Activated CD8-positive, alpha-beta T cell treated with anti-CD3 and anti-CD28 coated beads for 36 hours (primary cell): ENCODE measurements around the gene ACVR2A. TPM values are rescaled to one million over a fixed set of nuclear protein-coding genes. Genes with fewer than 3 reads are reported as not detected.

Experiments
- ATAC-seq: fragments of 200-7000 bp; cut with Tn5 transposase; one replicate; pipeline ENCODE4 v1.10.0; 2021; ENCODE audit warnings: mild to moderate bottlenecking, moderate library complexity
- CTCF ChIA-PET: fragments of 350-600 bp; sonication (Branson Sonifier 250); formaldehyde crosslinking; loops from one replicate; lab custom pipeline; 2021; ENCODE audit warnings: antibody characterized with exemption; lab: Charles Lee
- POLR2A ChIA-PET: fragments of 350-600 bp; sonication (Branson Sonifier 250); formaldehyde crosslinking; loops from one replicate; lab custom pipeline; 2021; ENCODE audit warnings: antibody characterized with exemption; lab: Charles Lee
- DNase-seq: peaks from one replicate; pipeline ENCODE4 v3.0.0-alpha.2; 2020
- H3K27ac Mint-ChIP-seq: one replicate; pipeline ENCODE4 v1.8.0; 2021; ENCODE audit warnings: mild to moderate bottlenecking, mixed read lengths
- H3K27me3 Mint-ChIP-seq: one replicate; pipeline ENCODE4 v1.8.0; 2021; ENCODE audit warnings: mixed read lengths
- H3K36me3 Mint-ChIP-seq: one replicate; pipeline ENCODE4 v1.8.0; 2021; ENCODE audit warnings: low read depth, mixed read lengths
- H3K4me1 Mint-ChIP-seq: one replicate; pipeline ENCODE4 v1.8.0; 2021; ENCODE audit warnings: low read depth, mixed read lengths
- H3K4me3 Mint-ChIP-seq: one replicate; pipeline ENCODE4 v1.8.0; 2021; ENCODE audit warnings: mild to moderate bottlenecking, moderate library complexity, mixed read lengths
- H3K9me3 Mint-ChIP-seq: one replicate; pipeline ENCODE4 v1.8.0; 2021; ENCODE audit warnings: mixed read lengths
- intact Hi-C: fragments of 100-400 bp; cut with micrococcal nuclease; formaldehyde crosslinking; loops from one replicate; pipeline ENCODE4 v1.10.0; 2022
- total RNA-seq, 2 experiments: library from RNA; stranded (reverse); gene quantifications; one replicate each; pipeline ENCODE4 v1.2.3, GENCODE V29; 2021
- TF ChIP-seq, protein P1 (sequence below): fragments of 200-600 bp; IDR thresholded peaks from one replicate; pipeline ENCODE4 v1.8.0; 2022; ENCODE audit warnings: antibody characterized with exemption, mild to moderate bottlenecking

The ACVR2A gene
- total RNA-seq, 2 experiments from 2014 or later: 0.63 to 1.2 TPM

DNA sequence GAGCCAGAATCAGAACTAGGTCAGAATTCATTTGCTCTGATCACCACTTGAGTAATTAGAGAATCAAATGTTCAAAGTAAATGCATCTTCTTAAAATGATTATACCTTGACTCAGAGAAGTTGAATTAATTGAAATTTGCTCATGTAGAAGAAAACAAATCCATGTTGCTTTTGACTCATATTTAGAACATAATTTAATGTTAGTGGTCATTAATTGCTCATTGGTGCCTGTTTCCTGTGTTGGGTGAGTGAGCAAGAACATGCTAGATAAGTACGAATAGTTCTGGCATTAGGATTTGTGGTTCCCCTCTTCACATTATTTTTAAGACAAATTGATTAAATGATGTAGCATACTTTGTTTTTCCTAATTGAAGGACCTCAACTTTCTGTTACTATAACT, 19.0 kb downstream of the ACVR2A start:
- TF ChIP-seq, protein P1, sequence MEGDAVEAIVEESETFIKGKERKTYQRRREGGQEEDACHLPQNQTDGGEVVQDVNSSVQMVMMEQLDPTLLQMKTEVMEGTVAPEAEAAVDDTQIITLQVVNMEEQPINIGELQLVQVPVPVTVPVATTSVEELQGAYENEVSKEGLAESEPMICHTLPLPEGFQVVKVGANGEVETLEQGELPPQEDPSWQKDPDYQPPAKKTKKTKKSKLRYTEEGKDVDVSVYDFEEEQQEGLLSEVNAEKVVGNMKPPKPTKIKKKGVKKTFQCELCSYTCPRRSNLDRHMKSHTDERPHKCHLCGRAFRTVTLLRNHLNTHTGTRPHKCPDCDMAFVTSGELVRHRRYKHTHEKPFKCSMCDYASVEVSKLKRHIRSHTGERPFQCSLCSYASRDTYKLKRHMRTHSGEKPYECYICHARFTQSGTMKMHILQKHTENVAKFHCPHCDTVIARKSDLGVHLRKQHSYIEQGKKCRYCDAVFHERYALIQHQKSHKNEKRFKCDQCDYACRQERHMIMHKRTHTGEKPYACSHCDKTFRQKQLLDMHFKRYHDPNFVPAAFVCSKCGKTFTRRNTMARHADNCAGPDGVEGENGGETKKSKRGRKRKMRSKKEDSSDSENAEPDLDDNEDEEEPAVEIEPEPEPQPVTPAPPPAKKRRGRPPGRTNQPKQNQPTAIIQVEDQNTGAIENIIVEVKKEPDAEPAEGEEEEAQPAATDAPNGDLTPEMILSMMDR: no peak
- ChIA-PET POLR2A (no interaction called here), CTCF (no interaction called here)
- Mint-ChIP-seq H3K27me3 (no peaks in the 10 kb centered on the region), H3K27ac (no peak overlapping the region), H3K4me3 (no peak overlapping the region), H3K4me1 (peaks cover 3% of the 10 kb centered on the region), H3K36me3 (no peaks in the 10 kb centered on the region), H3K9me3 (no peaks in the 10 kb centered on the region)
- DNase-seq (no peak), ATAC-seq (no peak)
- intact Hi-C loops: no loop called here

DNA sequence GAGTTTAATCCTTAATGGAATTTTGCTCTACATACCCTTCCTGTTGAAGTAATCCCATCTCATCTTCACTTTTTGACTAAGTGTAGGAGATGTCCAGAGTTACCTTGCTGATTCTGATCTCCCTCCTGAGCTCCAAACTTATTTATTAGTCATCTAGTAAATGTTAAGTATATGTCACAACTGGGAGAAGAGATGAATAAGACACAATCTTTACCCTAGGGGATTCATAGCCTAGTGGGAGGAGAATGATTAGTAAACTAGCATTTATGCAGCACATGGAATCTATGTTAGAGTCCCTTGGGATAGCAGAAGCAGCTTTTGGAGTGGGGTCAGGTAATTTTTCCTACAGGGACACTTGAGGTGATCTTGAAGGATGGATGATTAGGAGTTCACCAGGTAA, 20.7 kb downstream of the ACVR2A start:
- ATAC-seq (no peak), DNase-seq (no peak)
- intact Hi-C loops: no loop called here
- TF ChIP-seq, protein P1: no peak
- Mint-ChIP-seq H3K27ac (no peak overlapping the region), H3K4me1 (peaks cover 3% of the 10 kb centered on the region), H3K36me3 (no peaks in the 10 kb centered on the region), H3K4me3 (no peak overlapping the region), H3K9me3 (no peaks in the 10 kb centered on the region), H3K27me3 (no peaks in the 10 kb centered on the region)
- POLR2A ChIA-PET: no interaction called here
- CTCF ChIA-PET: no interaction called here

DNA sequence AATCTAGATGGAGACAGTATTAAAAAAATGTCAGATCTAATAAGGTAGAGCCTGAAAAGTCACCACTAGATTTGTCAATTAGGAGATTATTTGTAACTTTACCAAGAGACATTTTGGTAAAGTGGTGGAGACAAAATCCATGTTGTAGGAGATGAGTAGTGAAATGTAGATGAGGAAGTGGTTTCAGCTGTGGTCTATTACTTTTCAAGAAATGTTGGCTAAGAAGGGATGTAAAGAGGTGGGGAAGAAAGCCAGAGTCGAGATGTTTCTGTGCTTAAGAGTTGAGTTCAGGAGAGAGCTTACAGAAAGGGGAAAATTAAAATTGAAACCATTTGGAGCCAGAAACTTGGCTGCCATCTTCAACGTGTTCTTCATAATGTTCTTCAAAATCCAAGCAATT, 22.2 kb downstream of the ACVR2A start:
- intact Hi-C loops: no loop called here
- Mint-ChIP-seq H3K4me1 (peaks cover 3% of the 10 kb centered on the region), H3K36me3 (no peaks in the 10 kb centered on the region), H3K27ac (no peak overlapping the region), H3K27me3 (no peaks in the 10 kb centered on the region), H3K9me3 (no peaks in the 10 kb centered on the region), H3K4me3 (no peak overlapping the region)
- no peak for DNase-seq
- POLR2A ChIA-PET: interaction anchor here (1.1 kb wide), 1 partner anchor 22 kb away, joined by 3 read pairs; the partner anchor contains the start of gene ACVR2A
- CTCF ChIA-PET: interaction anchor here (0.9 kb wide), 1 partner anchor 10 kb away, joined by 3 read pairs; no protein-coding TSS in a partner anchor
- ATAC-seq: no peak
- TF ChIP-seq, protein P1: no peak

DNA sequence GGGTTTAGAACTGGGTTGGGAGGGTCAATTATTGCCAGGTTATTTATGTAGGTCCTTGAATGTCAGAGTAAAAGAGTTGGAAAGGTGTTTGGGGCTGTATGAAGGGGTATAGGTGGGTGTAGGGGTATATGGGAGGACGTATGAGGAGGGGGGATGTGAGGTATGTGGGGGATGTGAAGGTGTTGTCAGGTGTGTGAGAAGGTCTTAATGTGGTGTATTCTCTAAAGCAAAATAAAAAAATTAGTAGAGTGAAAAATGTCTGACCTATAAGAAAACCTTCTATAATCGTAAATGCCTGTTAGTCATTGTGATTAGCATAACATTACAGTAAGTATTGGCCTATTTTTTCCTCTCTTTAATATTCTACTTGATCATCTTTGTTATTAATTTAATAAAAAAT, 25.1 kb downstream of the ACVR2A start:
- POLR2A ChIA-PET: no interaction called here
- ATAC-seq (no peak), DNase-seq (no peak)
- intact Hi-C loops: no loop called here
- no peaks in the 10 kb centered on the region for H3K9me3 Mint-ChIP-seq
- H3K27ac Mint-ChIP-seq: no peak overlapping the region
- TF ChIP-seq, protein P1: no peak
- H3K4me1 Mint-ChIP-seq: no peaks in the 10 kb centered on the region
- H3K27me3 Mint-ChIP-seq: no peaks in the 10 kb centered on the region
- CTCF ChIA-PET: no interaction called here
- no peaks in the 10 kb centered on the region for H3K36me3 Mint-ChIP-seq
- H3K4me3 Mint-ChIP-seq: no peak overlapping the region

GRCh38 chr2:147872967-147873366, 28.1 kb downstream of the ACVR2A start:
- no peak for ATAC-seq
- no peak overlapping the region for H3K4me3 Mint-ChIP-seq
- H3K27ac Mint-ChIP-seq: no peak overlapping the region
- no peak for DNase-seq
- TF ChIP-seq, protein P1: no peak
- H3K9me3 Mint-ChIP-seq: no peaks in the 10 kb centered on the region
- intact Hi-C loops: no loop called here
- no peaks in the 10 kb centered on the region for H3K4me1 Mint-ChIP-seq
- H3K36me3 Mint-ChIP-seq: no peaks in the 10 kb centered on the region
- POLR2A ChIA-PET: no interaction called here
- CTCF ChIA-PET: no interaction called here
- no peaks in the 10 kb centered on the region for H3K27me3 Mint-ChIP-seq
